ENCODE data around the gene BLZF1. TPM values are rescaled to one million over a fixed set of nuclear protein-coding genes. Genes with fewer than 3 reads are reported as not detected.
"Not testable (repeated sequence)": the region's sequence is repeated elsewhere in the genome, so short reads cannot be mapped to it uniquely, and the experiment has no call there.

Gene BLZF1
- 7.0 TPM for total RNA-seq

GRCh38 chr1:169367686-169368405, at the start of gene BLZF1, which contains the start of gene NME7:
Gene BLZF1 (plus strand): TSS chr1:169368195. CDS start chr1:169369523, 1,328 bp downstream.
Gene NME7 (minus strand): TSS chr1:169367797. CDS start chr1:169367710, 87 bp downstream.
- ATAC-seq (peak; percentile 99), DNase-seq (ENCODE audit: low spot score) (peak; percentile 96)

DNA sequence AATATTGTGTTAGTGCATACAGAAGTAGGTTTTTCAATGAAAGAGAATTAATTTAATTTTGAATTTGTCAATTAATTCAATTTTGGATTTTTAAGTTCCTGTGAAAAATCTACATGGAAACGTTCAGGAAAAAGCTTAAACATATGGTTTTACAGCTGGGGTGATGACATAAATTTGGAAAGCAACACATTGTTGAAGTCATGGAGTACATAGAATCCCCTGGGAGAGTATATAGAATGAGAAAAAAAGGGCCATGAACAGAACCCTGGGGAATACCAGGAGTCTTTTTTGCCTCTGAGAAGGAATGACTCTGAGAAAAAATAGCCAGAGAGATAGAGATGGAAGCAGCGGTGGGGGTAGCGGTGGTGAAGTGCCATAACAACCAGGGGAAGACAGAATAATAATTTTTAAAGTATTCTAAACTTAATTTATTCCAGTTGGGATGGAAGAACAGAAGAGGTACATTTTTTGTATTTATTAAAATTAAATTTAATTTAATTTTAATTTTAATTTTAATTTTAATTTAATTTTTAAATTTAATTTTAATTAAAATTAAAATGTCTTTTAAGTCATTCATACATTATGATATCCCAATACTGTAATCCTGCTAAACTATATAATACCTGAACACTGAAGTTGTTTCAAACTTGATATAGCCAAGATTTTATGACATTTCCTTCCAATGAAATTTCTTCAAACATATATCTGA, 49.3 kb upstream of the BLZF1 start:
- no peak for DNase-seq (ENCODE audit: low spot score)
- no peak for ATAC-seq

DNA sequence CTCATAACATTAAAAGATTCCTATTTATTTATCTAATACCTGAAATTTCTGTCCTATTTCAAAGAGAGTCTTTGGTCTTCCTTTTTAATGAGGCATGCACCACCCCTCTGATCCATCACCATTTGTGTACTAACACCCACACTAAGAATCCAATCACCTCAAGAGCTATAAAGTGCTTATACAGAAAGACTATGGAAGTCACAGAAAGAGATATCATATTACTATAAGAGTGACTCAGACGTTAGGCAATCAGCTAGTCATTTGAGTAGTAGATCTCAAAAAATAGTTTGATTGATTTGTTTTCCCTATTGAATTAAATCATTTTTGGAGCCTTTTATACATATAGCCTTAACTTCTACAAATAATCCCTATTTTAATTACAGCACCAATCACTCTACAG, 46.5 kb upstream of the BLZF1 start:
- no peak for ATAC-seq
- DNase-seq (ENCODE audit: low spot score) = no peak

DNA sequence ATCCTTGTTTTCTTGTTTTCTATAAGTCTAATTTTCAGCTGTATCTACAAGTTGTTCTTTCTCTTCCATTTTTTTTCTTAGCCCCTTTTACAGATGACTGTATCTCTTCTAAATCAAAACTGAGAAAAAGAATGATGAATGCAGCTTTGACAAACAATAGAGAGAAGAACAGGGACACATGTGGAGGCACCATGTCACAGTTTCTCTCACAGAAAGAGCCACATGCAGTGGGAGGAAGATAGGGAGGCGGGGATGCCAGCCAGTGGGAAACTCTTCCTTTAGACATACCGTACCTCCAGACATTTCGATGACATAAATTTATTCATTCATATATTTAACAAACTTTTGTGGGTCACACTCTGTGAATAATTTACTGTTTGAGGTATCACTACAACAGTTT, 45.9 kb upstream of the BLZF1 start:
- DNase-seq (ENCODE audit: low spot score) (no peak), ATAC-seq (no peak)

GRCh38 chr1:169325117-169325516, 42.9 kb upstream of the BLZF1 start:
- no peak for DNase-seq (ENCODE audit: low spot score)
- ATAC-seq = no peak

- DNase-seq (ENCODE audit: low spot score) (no peak), ATAC-seq (no peak)
Observed at GRCh38 chr1:169326261-169326955, 41.6 kb upstream of the BLZF1 start.

DNA sequence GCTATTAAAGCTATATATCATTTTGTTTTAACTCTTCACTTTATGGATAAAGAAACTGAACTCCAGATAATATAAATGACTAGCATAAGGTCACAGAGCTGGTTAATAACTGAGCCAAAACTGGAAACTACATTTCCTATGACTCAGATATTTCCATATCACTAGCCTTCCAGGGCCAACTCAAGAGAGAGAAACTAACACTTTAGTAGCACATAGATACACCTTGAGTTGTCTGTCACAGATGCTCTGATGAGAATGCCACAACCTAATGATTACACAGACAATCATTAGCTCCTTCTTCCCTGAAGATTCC, 41.1 kb upstream of the BLZF1 start:
- no peak for ATAC-seq
- DNase-seq (ENCODE audit: low spot score) = no peak

DNA sequence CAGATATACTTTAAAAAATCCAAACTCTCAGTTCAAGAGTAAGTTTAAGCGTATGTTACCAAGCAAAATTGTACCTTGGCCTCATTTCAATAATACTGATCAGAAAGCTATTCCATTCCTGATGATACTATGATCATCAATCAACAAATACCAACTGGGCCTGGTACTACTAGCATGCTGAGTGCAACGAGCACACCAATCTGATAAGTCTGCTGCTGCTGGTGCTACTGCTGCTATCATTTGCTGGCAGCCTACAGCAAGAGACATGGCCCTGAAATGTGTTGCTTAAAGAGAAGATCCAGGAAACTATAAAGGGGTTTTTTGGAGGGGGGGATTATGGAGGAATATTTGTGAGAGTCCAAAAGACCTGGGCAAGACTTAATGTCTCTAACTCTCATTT, 40.1 kb upstream of the BLZF1 start:
- no peak for ATAC-seq
- no peak for DNase-seq (ENCODE audit: low spot score)

DNA sequence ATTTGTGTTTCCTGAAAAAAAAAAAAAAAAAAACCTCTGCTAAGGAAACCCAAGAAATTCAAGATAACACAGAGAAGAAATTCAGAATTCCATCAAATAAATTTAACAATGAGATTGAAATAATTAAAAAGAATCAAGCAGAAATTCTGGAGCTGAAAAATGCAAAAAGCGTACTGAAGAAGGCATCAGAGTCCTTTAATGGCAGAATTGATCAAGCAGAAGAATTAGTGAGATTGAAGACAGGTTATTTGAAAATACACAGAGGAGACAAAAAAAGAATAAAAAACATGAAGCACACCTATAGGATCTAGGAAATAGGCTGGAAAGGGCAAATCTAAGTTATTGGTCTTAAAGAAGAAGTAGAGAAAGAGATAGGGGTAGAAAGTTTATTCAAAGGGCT, 38.6 kb upstream of the BLZF1 start:
- DNase-seq (ENCODE audit: low spot score) (no peak), ATAC-seq (no peak)

DNA sequence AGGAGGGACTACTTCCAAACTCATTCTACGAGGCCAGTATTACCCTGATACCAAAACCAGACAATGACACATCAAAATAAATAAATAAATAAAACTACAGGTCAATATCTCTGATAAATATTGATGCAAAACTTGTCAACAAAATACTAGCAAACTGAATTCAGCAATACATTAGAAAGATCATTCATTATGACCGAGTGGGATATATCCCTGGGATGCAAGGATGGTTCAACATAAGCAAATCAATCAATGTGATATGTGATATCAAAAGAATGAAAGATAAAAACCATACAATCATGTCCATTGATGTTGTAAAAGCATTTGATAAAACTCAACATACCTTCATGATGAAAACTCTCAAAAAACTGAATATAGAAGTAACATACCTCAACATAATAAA, 37.1 kb upstream of the BLZF1 start:
- ATAC-seq (no peak), DNase-seq (ENCODE audit: low spot score) (no peak)

DNA sequence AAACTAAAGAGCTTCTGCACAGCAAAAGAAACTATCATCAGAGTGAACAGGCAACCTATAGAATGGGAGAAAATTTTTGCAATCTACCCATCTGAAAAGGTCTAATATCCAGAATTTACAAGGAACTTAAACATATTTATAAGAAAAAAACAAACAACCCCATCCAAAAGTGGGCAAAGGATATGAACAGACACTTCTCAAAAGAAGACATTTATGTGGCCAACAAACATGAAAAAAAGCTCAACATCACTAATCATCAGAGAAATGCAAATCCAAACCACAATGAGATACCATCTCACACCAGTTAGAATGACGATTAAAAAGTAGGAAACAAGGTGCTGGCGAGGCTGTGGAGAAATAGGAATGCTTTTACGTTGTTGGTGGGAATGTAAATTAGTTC, 33.3 kb upstream of the BLZF1 start:
- not testable (repeated sequence) for ATAC-seq; DNase-seq (ENCODE audit: low spot score)

GRCh38 chr1:169336947-169337715, 30.9 kb upstream of the BLZF1 start:
- not testable (repeated sequence) for DNase-seq (ENCODE audit: low spot score); ATAC-seq

DNA sequence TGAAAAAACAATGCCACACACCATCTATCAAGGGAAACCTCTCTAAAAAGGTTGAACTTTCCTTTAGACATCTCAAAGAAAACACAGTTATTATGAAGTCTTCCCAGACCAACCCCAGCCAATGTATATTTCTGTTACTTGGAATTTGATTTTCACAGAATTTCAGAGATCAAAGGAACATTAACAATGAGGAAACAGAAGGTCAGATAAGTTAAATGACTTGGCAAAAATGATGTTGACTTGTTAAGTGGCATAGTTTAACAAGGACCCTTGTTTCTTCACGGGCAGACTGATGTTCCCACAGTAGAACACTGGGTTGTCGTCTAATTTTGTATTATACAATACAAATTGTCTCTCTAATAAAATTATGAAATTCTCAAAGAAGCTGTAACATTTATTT, 29.4 kb upstream of the BLZF1 start:
- ATAC-seq = no peak
- DNase-seq (ENCODE audit: low spot score) = no peak

- no peak for ATAC-seq
Observed at GRCh38 chr1:169339773-169340172, 28.2 kb upstream of the BLZF1 start.

DNA sequence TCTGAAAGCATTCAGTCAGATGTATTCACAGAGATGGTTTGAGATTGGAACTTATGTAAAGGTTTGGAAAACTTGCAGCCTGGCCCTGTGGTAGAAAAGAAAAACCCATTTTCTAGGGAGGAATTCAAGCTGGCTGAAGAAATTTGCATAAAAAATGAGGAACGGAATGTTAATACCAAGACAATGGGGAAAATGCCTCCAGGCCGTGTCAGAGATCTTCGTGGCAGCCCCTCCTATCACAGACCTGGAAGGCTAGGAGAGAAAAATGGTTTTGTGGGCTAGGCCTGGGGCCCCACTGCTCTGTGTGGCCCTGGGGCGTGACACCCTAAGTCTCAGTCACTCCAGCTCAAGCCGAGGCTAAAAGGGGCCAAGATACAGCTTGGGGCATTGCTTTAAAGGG, 27.1 kb upstream of the BLZF1 start:
- ATAC-seq (no peak), DNase-seq (ENCODE audit: low spot score) (no peak)

More at GRCh38 chr1:169339773-169340172, 28.2 kb upstream of the BLZF1 start:
- DNase-seq (ENCODE audit: low spot score) = no peak

DNA sequence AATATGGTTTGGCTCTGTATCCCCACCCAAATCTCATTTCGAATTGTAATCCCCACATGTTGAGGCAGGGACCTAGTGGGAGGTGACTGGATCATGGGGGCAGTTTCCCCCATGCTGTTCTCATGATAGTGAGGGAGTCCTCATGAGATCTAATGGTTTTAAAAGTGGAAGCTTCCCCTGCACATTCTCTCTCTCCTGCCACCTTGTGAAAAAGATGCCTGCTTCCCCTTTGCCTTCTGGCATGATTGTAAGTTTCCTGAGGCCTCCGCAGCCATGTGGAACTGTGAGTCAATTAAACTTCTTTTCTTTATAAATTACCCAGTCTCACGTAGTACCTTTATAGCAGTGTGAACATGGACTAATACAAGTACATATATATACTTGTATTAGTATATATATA, 25.9 kb upstream of the BLZF1 start:
- ATAC-seq; DNase-seq (ENCODE audit: low spot score): not testable (repeated sequence)

- DNase-seq (ENCODE audit: low spot score) = no peak
- ATAC-seq = no peak
Observed at GRCh38 chr1:169345511-169345910, 22.5 kb upstream of the BLZF1 start.

GRCh38 chr1:169346036-169346589, 21.9 kb upstream of the BLZF1 start:
- ATAC-seq (no peak), DNase-seq (ENCODE audit: low spot score) (no peak)

DNA sequence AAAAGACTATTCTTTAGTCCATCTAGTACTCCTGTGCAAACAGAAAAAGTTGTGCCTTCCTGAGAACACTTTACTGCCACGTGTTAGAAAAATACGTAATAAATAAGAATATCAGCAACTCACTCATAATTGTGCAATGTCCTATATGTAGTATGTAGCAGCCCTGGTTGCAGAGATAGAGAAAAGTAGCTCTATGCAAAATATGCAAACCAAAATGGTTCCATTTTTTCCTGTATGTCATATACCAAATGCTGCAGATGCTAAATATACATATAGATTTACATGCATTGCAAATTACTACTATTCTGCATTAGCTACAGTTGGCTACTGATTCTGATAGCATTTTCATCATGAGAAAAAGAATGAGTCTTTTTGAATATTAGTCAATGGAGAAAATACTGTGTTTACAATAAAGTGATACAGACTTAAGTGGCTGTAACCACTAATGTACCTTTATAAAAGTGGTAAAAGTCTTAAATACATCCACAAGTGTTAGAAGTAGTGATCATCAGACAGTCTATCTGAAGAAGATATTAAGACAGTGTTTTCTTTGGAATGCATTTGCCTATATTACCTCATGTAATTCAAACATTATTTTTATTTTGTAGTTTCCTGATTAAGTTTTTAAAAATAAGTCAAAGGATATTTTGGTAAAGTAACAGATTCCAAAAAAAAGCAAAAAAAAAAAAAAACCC, 20.2 kb upstream of the BLZF1 start:
- ATAC-seq (no peak), DNase-seq (ENCODE audit: low spot score) (no peak)

- peak; percentile 83 for ATAC-seq
Observed at GRCh38 chr1:169348383-169349036, 19.5 kb upstream of the BLZF1 start.

More at GRCh38 chr1:169348383-169349036, 19.5 kb upstream of the BLZF1 start:
- no peak for DNase-seq (ENCODE audit: low spot score)
